SK-N-SH (cell line): Measurements from ENCODE around the gene DHX16.

Experiments
- CTCF ChIP-seq: fragments of 200-600 bp; sonication (generic); IDR thresholded peaks from 2 replicates; pipeline ENCODE4 v1.6.1; 2017; ENCODE audit warnings: antibody characterized with exemption, mild to moderate bottlenecking, moderate library complexity
- EP300 ChIP-seq, 2 experiments: IDR thresholded peaks; 2 replicates each; pipeline versions ENCODE4 v1.4.0 to v1.6.1; 2012; ENCODE audit warnings: borderline replicate concordance in 1 of 2, low read depth in 1 of 2, low read length in 1 of 2
- EZH2phosphoT487 ChIP-seq: fragments of 200-600 bp; sonication (generic); IDR thresholded peaks from 2 replicates; pipeline ENCODE4 v1.6.1; 2017; ENCODE audit warnings: low read depth, mixed run types, mild to moderate bottlenecking, antibody characterized with exemption, moderate library complexity, borderline replicate concordance
- FOXM1 ChIP-seq: IDR thresholded peaks from 2 replicates; pipeline ENCODE4 v1.4.0; 2012; ENCODE audit warnings: low read depth, mild to moderate bottlenecking
- JUND ChIP-seq: IDR thresholded peaks from 2 replicates; pipeline ENCODE4 v1.4.0; 2012
- POLR2AphosphoS5 ChIP-seq: IDR thresholded peaks from 2 replicates; pipeline ENCODE4 v1.6.1; 2012; ENCODE audit warnings: low read depth, low read length
- RXRA ChIP-seq: IDR thresholded peaks from 2 replicates; pipeline ENCODE4 v1.4.0; 2012; ENCODE audit warnings: low read depth, mild to moderate bottlenecking, borderline replicate concordance
- TEAD4 ChIP-seq: IDR thresholded peaks from 2 replicates; pipeline ENCODE4 v1.4.0; 2012; ENCODE audit warnings: mild to moderate bottlenecking, borderline replicate concordance; ENCODE audit not compliant: insufficient read depth
- YY1 ChIP-seq: IDR thresholded peaks from 2 replicates; pipeline ENCODE4 v1.4.0; 2012; ENCODE audit warnings: low read depth, mild to moderate bottlenecking
- TF ChIP-seq, protein P1 (sequence below): IDR thresholded peaks from 2 replicates; pipeline ENCODE4 v1.6.1; 2012; ENCODE audit warnings: mild to moderate bottlenecking, low read depth, low read length, moderate library complexity
- TF ChIP-seq, protein P2 (sequence below): IDR thresholded peaks from 2 replicates; pipeline ENCODE4 v1.4.0; 2012; ENCODE audit warnings: low read depth, borderline replicate concordance
- TF ChIP-seq, protein P3 (sequence below): IDR thresholded peaks from 2 replicates; pipeline ENCODE4 v1.4.0; 2012; ENCODE audit warnings: low read depth

DNA sequence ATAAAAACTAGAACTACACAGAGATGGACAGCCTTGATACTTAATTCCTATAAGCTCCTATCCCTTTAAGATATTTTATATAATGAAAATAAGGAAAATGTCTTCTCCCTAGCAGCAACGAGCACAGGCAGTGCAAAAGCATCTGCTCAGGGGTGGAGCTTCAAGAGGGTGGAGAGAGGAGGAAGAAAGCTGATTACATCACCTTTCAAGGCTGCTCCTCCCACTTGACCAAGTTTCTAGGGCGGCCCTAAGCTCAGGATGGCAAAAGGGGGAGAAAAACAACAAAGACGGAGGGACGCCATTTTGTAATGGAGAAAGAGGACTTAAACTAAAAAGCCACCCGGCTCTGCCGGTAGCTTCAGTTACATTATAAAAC is 58.0 kb downstream of the DHX16 start:
- TF ChIP-seq, protein P1, sequence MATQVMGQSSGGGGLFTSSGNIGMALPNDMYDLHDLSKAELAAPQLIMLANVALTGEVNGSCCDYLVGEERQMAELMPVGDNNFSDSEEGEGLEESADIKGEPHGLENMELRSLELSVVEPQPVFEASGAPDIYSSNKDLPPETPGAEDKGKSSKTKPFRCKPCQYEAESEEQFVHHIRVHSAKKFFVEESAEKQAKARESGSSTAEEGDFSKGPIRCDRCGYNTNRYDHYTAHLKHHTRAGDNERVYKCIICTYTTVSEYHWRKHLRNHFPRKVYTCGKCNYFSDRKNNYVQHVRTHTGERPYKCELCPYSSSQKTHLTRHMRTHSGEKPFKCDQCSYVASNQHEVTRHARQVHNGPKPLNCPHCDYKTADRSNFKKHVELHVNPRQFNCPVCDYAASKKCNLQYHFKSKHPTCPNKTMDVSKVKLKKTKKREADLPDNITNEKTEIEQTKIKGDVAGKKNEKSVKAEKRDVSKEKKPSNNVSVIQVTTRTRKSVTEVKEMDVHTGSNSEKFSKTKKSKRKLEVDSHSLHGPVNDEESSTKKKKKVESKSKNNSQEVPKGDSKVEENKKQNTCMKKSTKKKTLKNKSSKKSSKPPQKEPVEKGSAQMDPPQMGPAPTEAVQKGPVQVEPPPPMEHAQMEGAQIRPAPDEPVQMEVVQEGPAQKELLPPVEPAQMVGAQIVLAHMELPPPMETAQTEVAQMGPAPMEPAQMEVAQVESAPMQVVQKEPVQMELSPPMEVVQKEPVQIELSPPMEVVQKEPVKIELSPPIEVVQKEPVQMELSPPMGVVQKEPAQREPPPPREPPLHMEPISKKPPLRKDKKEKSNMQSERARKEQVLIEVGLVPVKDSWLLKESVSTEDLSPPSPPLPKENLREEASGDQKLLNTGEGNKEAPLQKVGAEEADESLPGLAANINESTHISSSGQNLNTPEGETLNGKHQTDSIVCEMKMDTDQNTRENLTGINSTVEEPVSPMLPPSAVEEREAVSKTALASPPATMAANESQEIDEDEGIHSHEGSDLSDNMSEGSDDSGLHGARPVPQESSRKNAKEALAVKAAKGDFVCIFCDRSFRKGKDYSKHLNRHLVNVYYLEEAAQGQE: peak; percentile 64; the same call in 1 of the 2 replicates
- TF ChIP-seq CTCF (no peak), YY1 (peak; percentile 90), EP300 (IDR thresholded peaks at IDR 0.05; ENCODE audit: borderline replicate concordance in 1 of 2, low read depth in 1 of 2, low read length in 1 of 2) (no peak), JUND (peak; percentile 32), RXRA (no peak), TEAD4 (no peak), FOXM1 (no peak), POLR2AphosphoS5 (peak; percentile 13), EZH2phosphoT487 (no peak)
- TF ChIP-seq, protein P2, sequence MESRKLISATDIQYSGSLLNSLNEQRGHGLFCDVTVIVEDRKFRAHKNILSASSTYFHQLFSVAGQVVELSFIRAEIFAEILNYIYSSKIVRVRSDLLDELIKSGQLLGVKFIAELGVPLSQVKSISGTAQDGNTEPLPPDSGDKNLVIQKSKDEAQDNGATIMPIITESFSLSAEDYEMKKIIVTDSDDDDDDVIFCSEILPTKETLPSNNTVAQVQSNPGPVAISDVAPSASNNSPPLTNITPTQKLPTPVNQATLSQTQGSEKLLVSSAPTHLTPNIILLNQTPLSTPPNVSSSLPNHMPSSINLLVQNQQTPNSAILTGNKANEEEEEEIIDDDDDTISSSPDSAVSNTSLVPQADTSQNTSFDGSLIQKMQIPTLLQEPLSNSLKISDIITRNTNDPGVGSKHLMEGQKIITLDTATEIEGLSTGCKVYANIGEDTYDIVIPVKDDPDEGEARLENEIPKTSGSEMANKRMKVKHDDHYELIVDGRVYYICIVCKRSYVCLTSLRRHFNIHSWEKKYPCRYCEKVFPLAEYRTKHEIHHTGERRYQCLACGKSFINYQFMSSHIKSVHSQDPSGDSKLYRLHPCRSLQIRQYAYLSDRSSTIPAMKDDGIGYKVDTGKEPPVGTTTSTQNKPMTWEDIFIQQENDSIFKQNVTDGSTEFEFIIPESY: no peak
- TF ChIP-seq, protein P3, sequence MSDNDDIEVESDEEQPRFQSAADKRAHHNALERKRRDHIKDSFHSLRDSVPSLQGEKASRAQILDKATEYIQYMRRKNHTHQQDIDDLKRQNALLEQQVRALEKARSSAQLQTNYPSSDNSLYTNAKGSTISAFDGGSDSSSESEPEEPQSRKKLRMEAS: no peak
